NCI-H2029 treated with DMSO at 0.1 percent for 48 hours (cell line): ENCODE measurements around the gene MISP3.

Source experiments
- DNase-seq: peaks from one replicate; lab custom pipeline; 2025; lab: John Stamatoyannopoulos, UW

Gene MISP3

GRCh38 chr19:14080887-14081796, 8.6 kb downstream of the MISP3 start:
- DNase-seq = peak; percentile 97

GRCh38 chr19:14081797-14082674, 9.4 kb downstream of the MISP3 start:
- no peak for DNase-seq

GRCh38 chr19:14082675-14082960, 10.0 kb downstream of the MISP3 start:
- DNase-seq = no peak

- no peak for DNase-seq
Measured at GRCh38 chr19:14085309-14085995, 12.9 kb downstream of the MISP3 start, which contains the start of gene C19orf67. TSS of gene C19orf67 (minus strand) at chr19:14085783. CDS start at chr19:14085627, 156 bp downstream.

DNA sequence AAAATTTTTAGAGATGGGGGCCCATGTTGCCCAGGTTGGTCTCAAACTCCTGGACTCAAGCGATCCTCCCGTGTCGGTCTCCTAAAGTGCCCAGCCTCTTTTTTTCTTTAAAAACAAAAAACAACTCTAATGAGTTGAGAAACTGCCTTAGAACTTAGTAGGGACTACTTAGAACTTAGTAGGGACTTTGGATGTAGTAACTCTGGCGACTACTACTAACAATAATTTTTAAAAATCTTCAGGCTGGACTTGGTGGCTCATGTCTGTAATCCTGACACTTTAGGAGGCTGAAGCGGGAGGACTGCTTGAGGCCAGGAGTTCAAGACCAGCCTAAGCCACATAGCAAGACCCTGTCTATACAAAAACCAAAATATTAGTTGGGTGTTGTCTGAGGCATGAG, 13.5 kb downstream of the MISP3 start:
- no peak for DNase-seq

- no peak for DNase-seq
Measured at GRCh38 chr19:14088634-14089411, 16.2 kb downstream of the MISP3 start.

GRCh38 chr19:14089412-14089661, 16.8 kb downstream of the MISP3 start:
- DNase-seq = no peak

DNA sequence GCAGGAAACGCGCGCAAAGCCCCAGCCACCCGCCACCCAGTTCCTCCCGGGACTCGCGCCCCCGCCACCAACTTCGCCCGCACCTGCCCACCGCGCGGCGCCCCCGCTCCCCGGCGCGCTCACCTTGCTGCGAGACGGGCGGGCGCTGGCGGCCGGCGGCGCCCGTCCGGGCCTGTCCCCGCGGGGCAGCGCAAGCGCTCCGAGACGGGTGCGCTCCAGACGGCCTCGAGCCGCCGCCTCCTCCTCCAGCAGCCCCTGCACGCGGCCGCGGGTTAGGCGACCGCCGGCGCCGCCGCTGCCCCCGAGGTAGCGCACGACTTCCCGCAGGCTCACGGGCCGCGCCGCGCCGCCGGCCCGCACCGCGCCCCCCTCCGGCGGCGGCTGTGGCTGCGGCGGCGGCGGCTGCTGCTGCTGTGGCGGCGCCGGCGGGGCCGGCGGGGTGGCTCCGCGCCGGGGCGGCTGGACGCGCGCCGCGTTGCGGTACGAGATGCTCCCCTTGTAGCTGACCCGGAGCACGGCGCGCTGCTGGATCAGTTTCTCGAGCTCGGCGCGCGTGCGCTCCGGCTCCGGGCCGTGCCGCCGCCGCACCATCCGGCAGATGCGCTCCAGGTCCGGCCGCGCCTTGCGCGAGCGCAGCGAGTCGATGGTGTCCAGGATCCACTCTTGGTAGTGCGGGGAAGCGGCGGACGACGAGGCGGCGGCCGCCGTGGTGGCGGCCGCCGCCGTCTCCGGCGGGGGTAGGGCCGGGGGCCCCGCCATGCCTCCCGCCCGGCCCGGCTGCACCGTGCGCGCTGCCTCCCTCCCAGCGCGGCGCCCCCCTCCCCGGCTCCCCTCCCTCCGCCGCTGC, 17.3 kb downstream of the MISP3 start:
- DNase-seq = no peak

GRCh38 chr19:14090509-14091080, 18.0 kb downstream of the MISP3 start, which contains the start of gene SAMD1:
TSS of gene SAMD1 (minus strand) at chr19:14090751.
- DNase-seq = peak; percentile 39

DNA sequence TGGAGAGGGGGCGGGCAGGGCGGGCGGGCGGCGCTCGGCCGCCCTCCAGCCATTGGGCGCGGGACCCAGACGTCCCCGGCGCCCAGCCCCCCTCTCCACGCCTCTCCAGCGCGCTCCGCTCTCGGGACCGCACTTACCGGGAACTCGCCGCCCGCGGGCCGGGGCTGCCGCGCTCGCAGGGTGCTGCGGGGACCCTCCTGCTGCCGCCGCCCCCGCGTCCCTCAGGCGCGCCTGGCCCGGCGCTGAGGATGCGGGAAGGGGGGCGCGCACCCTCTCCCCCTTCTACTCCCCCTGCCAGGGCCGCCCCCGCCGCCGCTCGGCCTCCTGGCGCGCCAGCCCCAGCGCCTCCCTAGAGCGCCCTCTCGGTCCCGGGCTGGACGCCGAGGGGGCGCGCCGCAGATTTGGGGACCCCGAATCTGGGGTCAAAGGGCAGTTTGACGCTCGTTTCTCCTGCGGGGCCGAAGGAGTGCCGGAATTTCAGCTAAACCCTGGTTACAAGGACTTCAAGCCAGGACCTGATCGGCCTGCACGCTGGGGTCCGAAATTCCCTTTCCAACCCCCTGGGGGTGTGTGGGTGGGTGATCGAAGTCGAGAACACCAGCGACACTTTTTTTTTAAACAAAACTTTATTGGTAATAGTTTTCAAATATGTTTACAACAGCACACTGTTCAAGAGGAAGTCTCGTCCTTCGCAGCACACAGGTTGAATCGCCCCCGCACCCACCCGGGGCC, 18.7 kb downstream of the MISP3 start:
- DNase-seq = no peak

DNA sequence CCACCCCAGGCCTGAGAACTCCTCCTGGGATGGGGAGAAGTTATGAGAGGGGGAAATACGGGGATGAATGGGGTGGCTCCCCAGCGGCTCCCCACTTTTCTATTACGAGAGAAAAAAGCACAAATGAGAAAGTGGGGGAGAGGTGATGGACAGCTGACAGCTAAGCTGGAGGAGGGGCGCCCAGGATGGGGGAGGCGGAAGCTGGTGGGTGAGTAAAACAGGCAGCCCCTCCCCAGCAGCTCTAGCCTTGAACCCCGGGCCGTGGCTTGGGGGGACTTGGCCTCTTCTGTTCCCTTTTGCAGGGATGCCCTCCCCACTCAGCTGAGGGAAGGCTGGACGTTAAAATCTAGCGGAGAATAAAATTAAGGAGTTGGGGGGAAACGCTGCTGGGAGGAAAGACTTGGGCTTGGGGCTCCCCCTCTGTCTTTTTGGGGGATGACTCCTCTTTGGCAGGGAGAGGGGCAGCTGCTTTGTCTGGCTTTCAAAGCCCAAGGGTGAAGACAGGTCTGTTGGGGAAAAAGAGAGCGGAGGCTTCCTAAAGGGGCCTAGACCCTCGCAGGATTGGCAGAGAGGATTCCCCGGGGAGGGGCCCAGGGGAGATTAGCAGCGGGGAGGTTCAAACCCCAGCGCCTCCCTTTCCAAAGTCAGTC, 19.4 kb downstream of the MISP3 start:
- DNase-seq = no peak

DNA sequence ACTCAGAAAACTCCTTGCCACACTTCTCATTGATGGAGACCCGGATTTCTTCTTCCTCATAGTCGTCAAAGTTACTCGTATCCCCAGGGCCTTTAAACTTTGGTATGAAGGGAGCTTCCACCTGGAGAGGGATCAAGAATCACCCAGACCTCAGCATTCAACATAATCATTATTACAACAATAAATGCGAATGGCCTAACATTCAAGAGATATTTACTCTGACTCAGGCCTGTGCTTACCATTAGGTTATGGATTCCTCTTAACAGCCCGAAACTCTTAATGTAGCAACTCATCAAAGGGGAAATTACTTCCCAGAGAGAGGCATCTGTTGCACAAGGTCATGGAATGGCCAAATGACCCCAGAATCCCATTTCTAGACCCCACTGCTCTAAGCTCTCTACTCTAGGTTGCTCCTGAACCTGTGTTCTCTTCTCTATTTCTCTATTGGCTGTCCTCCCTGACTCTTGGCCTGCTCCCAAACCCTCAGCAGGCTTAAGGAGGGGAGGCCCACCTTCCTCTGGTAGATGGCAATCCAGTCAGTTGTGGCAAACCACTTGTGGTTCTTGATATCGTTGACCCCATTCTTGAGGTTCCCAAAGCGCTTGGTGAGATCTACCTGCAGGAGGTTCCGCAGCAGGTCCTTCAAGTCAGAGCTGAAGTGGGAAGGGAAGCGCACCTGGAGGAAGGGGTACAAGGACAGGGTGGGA, 20.7 kb downstream of the MISP3 start:
- DNase-seq = no peak

DNA sequence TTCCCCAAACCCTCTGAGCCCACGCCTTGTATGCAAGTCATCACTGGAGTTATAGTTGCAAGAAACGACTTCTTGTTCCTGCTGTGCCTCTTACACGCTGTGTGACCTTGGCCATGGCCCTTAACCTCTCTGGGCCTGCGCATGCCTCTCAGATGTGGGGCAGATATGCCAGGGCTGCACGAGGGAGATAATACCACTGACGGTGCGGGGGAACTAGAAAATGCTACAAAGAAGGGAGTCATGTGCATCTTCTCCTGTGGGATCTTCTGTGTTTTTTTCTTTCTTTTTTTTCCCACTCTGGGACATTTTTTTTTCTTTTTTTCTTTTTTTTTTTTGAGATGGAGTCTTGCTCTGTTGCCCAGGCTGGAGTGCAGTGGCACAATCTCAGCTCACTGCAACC, 22.3 kb downstream of the MISP3 start:
- no peak for DNase-seq

DNA sequence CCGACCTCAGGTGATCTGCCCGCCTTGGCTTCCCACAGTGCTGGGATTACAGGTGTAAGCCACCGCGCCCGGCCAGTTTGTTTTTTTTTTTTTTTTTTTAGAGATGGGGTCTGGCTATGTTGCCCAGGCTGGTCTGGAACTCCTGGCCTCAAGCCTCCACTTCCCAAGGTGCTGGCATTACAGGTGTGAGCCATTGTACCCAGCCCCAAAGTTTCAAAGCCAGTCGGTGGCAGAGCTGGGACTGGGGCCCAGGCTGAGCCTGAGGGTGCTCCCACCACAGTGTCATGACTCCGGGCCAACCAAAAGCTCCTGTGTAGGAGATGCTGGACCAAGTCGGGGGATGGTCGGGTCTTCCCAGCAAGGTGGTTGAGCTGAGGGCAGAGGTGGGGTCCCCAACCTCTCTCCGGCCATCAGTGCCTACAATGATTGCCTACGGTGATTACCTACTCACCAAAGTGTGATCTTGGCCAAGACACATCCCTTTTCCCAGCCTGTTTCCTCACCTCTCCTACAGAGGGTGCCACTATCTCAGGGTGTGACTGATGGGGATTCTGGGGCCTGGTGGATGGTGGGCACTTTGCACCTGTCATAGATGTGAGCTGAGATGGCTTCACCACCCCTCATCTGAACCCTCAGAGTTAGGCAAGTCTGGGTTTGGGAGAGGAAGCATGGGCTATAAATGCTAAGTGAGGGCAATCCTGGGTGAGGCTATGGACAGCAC, 23.8 kb downstream of the MISP3 start:
- no peak for DNase-seq

GRCh38 chr19:14097532-14098151, 25.1 kb downstream of the MISP3 start:
- DNase-seq = no peak

DNA sequence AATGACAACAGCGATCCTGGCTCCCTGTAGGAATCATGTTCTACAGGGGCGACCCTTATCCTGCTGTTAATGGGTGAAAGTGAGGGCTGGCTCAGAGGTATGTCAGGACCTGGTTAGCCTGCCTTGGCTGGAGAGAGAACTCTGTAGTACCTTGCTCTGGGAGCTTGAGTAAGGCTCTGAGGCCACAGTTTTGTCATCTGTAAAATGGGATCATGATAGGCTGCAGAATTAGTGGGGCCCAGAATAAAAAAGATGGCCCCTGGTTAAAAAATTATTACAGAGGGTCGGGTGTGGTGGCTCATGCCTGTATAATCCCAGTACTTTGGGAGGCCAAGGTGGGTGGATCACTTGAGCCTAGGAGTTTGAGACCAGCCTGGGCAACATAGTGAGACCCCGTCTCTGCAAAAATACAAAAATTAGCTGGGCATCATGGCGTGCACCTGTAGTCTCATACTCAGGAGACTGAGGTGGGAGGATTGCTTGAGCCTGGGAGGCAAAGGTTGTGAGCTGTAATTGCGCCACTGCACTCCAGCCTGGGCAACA, 28.5 kb downstream of the MISP3 start:
- no peak for DNase-seq

DNA sequence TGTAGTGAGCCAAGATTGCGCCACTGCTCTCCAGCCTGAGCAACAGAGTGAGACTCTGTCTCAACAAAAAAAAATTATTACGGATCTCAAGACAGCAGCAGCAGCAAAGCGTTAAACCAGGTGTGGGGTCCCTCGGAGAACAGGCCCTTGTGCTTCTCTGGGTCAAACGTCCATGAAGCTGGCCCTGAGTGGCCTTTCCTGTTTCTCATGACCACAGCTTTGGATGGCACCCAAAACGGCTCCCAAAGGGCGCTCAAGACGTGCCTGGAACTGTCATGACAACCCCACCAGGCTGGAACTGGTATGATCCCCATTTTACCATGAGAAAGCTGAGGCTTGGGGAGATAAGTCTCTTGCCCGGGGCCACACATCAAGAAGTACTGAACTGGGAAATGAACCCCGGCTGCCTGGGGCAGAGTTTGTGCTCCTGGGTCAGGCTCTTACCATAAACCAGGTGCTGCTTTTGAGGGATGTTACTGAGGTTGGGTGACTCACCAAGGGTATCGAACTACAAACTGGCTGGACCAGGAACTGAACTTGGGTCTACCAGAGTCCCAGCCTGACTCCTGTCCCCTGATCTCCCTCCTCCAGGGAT, 29.6 kb downstream of the MISP3 start:
- DNase-seq = no peak
